Calu3 (cell line): ENCODE measurements around the gene CNTNAP2. TPM values are rescaled to one million over a fixed set of nuclear protein-coding genes. Genes with fewer than 3 reads are reported as not detected.

ENCODE experiments used
- BruUV-seq: library from RNA; stranded (reverse); fragments of 400-500 nt; replicated peaks from 2 replicates; lab custom pipeline; 2021; lab: Mats Ljungman, UMichigan
- CTCF ChIA-PET: fragments of 300-600 bp; sonication (Branson Sonifier 250); formaldehyde crosslinking; loops from one replicate; lab custom pipeline; 2022; ENCODE audit warnings: antibody characterized with exemption; lab: Charles Lee
- DNase-seq: peaks from one replicate; pipeline ENCODE4 v3.0.0; 2022
- H3K27ac Mint-ChIP-seq: one replicate; pipeline ENCODE4 v1.8.0; 2022; ENCODE audit warnings: mixed read lengths; ENCODE audit not compliant: unreplicated experiment
- H3K27me3 Mint-ChIP-seq: one replicate; pipeline ENCODE4 v1.8.0; 2022; ENCODE audit warnings: mixed read lengths; ENCODE audit not compliant: unreplicated experiment
- H3K36me3 Mint-ChIP-seq: one replicate; pipeline ENCODE4 v1.8.0; 2022; ENCODE audit warnings: mild to moderate bottlenecking, moderate library complexity, mixed read lengths; ENCODE audit not compliant: insufficient read depth, unreplicated experiment
- H3K4me1 Mint-ChIP-seq: one replicate; pipeline ENCODE4 v1.8.0; 2022; ENCODE audit warnings: mild to moderate bottlenecking, low read depth, mixed read lengths; ENCODE audit not compliant: unreplicated experiment
- H3K4me3 Mint-ChIP-seq: one replicate; pipeline ENCODE4 v1.8.0; 2022; ENCODE audit warnings: mild to moderate bottlenecking, low read depth, moderate library complexity, mixed read lengths; ENCODE audit not compliant: unreplicated experiment
- H3K9me3 Mint-ChIP-seq: one replicate; pipeline ENCODE4 v1.8.0; 2022; ENCODE audit warnings: low read depth, mixed read lengths; ENCODE audit not compliant: unreplicated experiment
- intact Hi-C: fragments of 100-400 bp; cut with micrococcal nuclease; formaldehyde crosslinking; loops from one replicate; pipeline ENCODE4 v1.10.0; 2022; ENCODE audit not compliant: unreplicated experiment
- total RNA-seq: library from RNA; stranded (reverse); gene quantifications from 2 replicates; pipeline ENCODE4 v1.2.3, GENCODE V29; 2022
- TF ChIP-seq, protein P1 (sequence below): fragments of 200-600 bp; IDR thresholded peaks from one replicate; pipeline ENCODE4 v1.8.0; 2022; ENCODE audit warnings: antibody characterized with exemption; ENCODE audit not compliant: unreplicated experiment

The CNTNAP2 gene
- total RNA-seq, 1 experiment from 2014 or later = 1.1 TPM

DNA sequence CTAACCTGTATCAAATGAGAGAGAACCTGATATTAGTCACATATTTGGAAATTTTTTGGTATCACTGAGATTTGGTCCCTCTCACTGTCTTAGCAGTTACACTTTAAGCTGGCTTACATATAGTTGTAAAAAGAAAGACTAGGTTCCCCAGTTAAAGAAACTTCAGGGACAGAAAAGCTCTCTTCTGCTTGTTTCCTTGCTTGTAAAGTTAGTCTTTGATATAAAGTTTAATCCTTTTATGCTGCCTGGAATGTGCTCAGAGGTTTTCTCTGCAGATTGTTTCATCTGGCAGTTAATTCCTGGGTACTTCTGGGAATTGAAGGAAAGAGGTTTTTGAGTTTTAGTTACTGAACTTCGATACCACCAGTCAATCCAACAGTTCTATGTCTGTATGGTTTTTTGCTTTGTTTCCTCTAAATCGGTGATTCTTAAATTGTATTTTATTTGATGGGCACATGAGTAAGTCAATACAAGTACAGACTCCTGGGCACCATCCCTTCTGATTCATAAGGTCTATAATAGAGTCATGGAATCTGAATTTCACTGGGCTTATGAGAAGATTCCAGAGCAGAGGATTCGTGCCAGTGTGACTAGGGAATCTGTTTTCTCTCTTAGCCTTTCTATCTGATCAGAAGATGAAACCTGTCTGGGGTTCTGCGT lies 1393.1 kb downstream of the CNTNAP2 start:
- Mint-ChIP-seq H3K4me1 (no peaks in the 10 kb centered on the region), H3K4me3 (no peak overlapping the region), H3K9me3 (peaks cover 23% of the 10 kb centered on the region), H3K36me3 (no peaks in the 10 kb centered on the region), H3K27me3 (no peaks in the 10 kb centered on the region), H3K27ac (no peak overlapping the region)
- intact Hi-C loops = no loop called here
- DNase-seq = no peak
- BruUV-seq = no TSS peak
- CTCF ChIA-PET = interaction anchor here (0.7 kb wide), 1 partner anchor 7 kb away, joined by 4 read pairs; no protein-coding TSS in a partner anchor
- TF ChIP-seq, protein P1, sequence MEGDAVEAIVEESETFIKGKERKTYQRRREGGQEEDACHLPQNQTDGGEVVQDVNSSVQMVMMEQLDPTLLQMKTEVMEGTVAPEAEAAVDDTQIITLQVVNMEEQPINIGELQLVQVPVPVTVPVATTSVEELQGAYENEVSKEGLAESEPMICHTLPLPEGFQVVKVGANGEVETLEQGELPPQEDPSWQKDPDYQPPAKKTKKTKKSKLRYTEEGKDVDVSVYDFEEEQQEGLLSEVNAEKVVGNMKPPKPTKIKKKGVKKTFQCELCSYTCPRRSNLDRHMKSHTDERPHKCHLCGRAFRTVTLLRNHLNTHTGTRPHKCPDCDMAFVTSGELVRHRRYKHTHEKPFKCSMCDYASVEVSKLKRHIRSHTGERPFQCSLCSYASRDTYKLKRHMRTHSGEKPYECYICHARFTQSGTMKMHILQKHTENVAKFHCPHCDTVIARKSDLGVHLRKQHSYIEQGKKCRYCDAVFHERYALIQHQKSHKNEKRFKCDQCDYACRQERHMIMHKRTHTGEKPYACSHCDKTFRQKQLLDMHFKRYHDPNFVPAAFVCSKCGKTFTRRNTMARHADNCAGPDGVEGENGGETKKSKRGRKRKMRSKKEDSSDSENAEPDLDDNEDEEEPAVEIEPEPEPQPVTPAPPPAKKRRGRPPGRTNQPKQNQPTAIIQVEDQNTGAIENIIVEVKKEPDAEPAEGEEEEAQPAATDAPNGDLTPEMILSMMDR = no peak

DNA sequence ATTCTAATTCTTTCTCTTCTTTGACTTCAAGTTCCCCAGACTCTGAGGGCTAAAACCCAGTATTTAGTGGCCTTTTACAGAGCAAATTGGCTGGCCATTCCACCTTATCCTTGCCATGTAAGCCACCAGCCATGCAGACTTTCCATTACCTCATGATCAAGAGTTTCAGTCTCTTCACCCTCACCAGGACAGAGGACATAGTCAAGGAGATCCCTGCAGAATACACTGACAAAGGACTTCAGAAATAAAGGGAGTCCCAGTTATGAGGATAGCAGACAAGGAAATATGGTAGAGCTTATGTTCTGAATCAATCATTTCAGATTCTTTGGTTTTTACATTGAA lies 1393.6 kb downstream of the CNTNAP2 start:
- intact Hi-C loops = no loop called here
- H3K27me3 Mint-ChIP-seq = no peaks in the 10 kb centered on the region
- H3K4me3 Mint-ChIP-seq = no peak overlapping the region
- TF ChIP-seq, protein P1 = no peak
- no peaks in the 10 kb centered on the region for H3K36me3 Mint-ChIP-seq
- CTCF ChIA-PET = interaction anchor here (0.7 kb wide), 1 partner anchor 8 kb away, joined by 4 read pairs; no protein-coding TSS in a partner anchor
- H3K4me1 Mint-ChIP-seq = no peaks in the 10 kb centered on the region
- H3K9me3 Mint-ChIP-seq = peaks cover 27% of the 10 kb centered on the region
- H3K27ac Mint-ChIP-seq = no peak overlapping the region
- no peak for DNase-seq
- no TSS peak for BruUV-seq

DNA sequence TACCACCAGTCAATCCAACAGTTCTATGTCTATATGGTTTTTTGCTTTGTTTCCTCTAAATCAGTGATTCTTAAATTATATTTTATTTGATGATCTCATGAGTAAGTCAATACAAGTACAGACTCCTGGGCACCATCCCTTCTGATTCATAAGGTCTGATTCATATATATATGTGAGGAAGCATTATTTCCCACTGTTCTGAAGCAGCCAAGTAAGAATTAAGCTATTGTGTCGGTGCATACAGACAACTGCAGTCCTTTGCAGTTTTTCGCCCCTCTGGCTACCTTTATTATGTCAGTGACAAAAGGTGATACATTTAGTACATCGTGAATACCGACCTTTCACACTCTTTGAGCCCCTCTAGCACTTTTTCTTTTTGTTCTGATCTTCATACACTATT lies 1394.3 kb downstream of the CNTNAP2 start:
- BruUV-seq = no TSS peak
- no peaks in the 10 kb centered on the region for H3K27me3 Mint-ChIP-seq
- CTCF ChIA-PET = no interaction called here

DNA sequence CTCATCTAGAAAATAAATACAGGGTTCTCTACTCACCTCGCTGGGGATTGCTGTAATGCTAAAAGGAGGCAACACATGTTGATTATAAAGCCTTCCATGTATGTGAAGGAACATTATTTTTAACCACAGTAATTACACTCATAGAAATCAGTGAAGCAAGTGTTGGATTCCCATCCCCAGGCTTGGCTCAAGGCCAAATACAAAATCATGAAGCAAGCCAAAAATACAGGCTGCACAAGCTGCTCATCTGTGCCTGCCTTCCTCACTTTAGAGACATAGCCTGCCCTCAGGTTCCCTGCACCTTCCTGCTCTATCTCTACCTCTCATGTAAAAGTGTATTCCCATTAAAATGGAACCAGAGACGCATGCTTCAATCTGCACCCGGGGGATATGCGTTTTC lies 1396.8 kb downstream of the CNTNAP2 start:
- TF ChIP-seq, protein P1 = no peak
- CTCF ChIA-PET = no interaction called here
- H3K27me3 Mint-ChIP-seq = no peaks in the 10 kb centered on the region
- intact Hi-C loops = no loop called here
- no peaks in the 10 kb centered on the region for H3K4me1 Mint-ChIP-seq
- no peaks in the 10 kb centered on the region for H3K36me3 Mint-ChIP-seq
- no peak overlapping the region for H3K4me3 Mint-ChIP-seq
- peaks cover 19% of the 10 kb centered on the region for H3K9me3 Mint-ChIP-seq
- BruUV-seq = no TSS peak
- DNase-seq = no peak
- no peak overlapping the region for H3K27ac Mint-ChIP-seq

More for the DNA sequence above, 1394.3 kb downstream of the CNTNAP2 start:
- intact Hi-C loops = no loop called here
- DNase-seq = no peak
- TF ChIP-seq, protein P1 = no peak
- Mint-ChIP-seq H3K9me3 (peaks cover 25% of the 10 kb centered on the region), H3K4me3 (no peak overlapping the region), H3K36me3 (no peaks in the 10 kb centered on the region), H3K4me1 (no peaks in the 10 kb centered on the region), H3K27ac (no peak overlapping the region)
